Peyer's patch (tissue), 4 donors: Measurements from ENCODE around the gene PLXNA4. TPM values are rescaled to one million over a fixed set of nuclear protein-coding genes. Genes with fewer than 3 reads are reported as not detected.
"Not testable (repeated sequence)": the region's sequence is repeated elsewhere in the genome, so short reads cannot be mapped to it uniquely, and the experiment has no call there.

Experiments
- DNase-seq, 3 donors: peaks; one replicate each; pipeline ENCODE4 v3.0.0-alpha.2; 2017 to 2019
- H3K27ac ChIP-seq, 4 donors: fragments of 200-600 bp; sonication (generic); one replicate each; pipeline ENCODE4 v1.5.1; 2016 to 2019
- H3K27me3 ChIP-seq, 2 donors: fragments of 200-600 bp; sonication (generic); one replicate each; pipeline ENCODE4 v1.5.1; 2019
- H3K36me3 ChIP-seq, 3 donors: fragments of 200-600 bp; sonication (generic); one replicate each; pipeline ENCODE4 v1.5.1; 2016 to 2019
- H3K4me1 ChIP-seq, 4 donors: fragments of 200-600 bp; sonication (generic); one replicate each; pipeline ENCODE4 v1.5.1; 2016 to 2019
- H3K4me3 ChIP-seq, 4 donors: fragments of 200-600 bp; sonication (generic); 1 replicate in 3 of 4; 2 replicates in 1 of 4; pipeline ENCODE4 v1.5.1; 2016 to 2019; ENCODE audit warnings: mild to moderate bottlenecking in 1 of 4
- H3K9me3 ChIP-seq, 4 donors: fragments of 200-600 bp; sonication (generic); one replicate each; pipeline ENCODE4 v1.5.1; 2016 to 2019; ENCODE audit warnings: mild to moderate bottlenecking in 1 of 4
- CTCF ChIP-seq, 6 experiments: fragments of 450-650 bp in 4 of 6; fragments of 200-600 bp in 2 of 6; sonication (generic) in 1 of 6; IDR thresholded peaks; one replicate each; pipeline ENCODE4 v1.5.1; 2017 to 2019; ENCODE audit warnings: antibody characterized with exemption in 6 of 6, mild to moderate bottlenecking in 3 of 6, moderate library complexity in 1 of 6
- POLR2A ChIP-seq, 2 donors: fragments of 450-650 bp; IDR thresholded peaks; one replicate each; pipeline ENCODE4 v1.5.1; 2017; ENCODE audit warnings: antibody characterized with exemption in 2 of 2, mild to moderate bottlenecking in 2 of 2, moderate library complexity in 2 of 2
- total RNA-seq, 4 donors: library from RNA; depleted of rRNA; stranded (reverse); fragments of >200 nt; gene quantifications; one replicate each; pipeline ENCODE4 v1.1.0, GENCODE V29; 2016

PLXNA4 gene
- total RNA-seq, 4 donors from 2014 or later, result 1.4 to 3.8 (median 3.0) TPM

- no peak overlapping the region for H3K27ac ChIP-seq
- TF ChIP-seq CTCF (IDR thresholded peaks at IDR 0.05) (no peak), POLR2A (IDR thresholded peaks at IDR 0.05) (no peak)
- no peak overlapping the region for H3K4me3 ChIP-seq
- no peak for DNase-seq
- H3K9me3 ChIP-seq, result no peaks in the 10 kb centered on the region
- H3K4me1 ChIP-seq, result no peaks in the 10 kb centered on the region
- H3K27me3 ChIP-seq, result no peaks in the 10 kb centered on the region
- H3K36me3 ChIP-seq, result no peaks in the 10 kb centered on the region
Measured at GRCh38 chr7:132179681-132180080, 396.6 kb downstream of the PLXNA4 start.

- Histone ChIP-seq H3K9me3 (no peaks in the 10 kb centered on the region), H3K27me3 (no peaks in the 10 kb centered on the region), H3K27ac (no peak overlapping the region), H3K4me1 (no peaks in the 10 kb centered on the region), H3K4me3 (no peak overlapping the region), H3K36me3 (no peaks in the 10 kb centered on the region)
- DNase-seq, result no peak
- TF ChIP-seq POLR2A (IDR thresholded peaks at IDR 0.05) (no peak), CTCF (IDR thresholded peaks at IDR 0.05) (no peak)
Measured at GRCh38 chr7:132179080-132179430, 397.2 kb downstream of the PLXNA4 start.

GRCh38 chr7:132178402-132179079 is 397.7 kb downstream of the PLXNA4 start:
- not testable (repeated sequence) for H3K27ac ChIP-seq, H3K9me3 ChIP-seq, DNase-seq, H3K4me1 ChIP-seq, H3K4me3 ChIP-seq, H3K27me3 ChIP-seq, H3K36me3 ChIP-seq

- Histone ChIP-seq H3K9me3 (no peaks in the 10 kb centered on the region), H3K27me3 (no peaks in the 10 kb centered on the region), H3K4me3 (no peak overlapping the region), H3K36me3 (no peaks in the 10 kb centered on the region), H3K4me1 (no peaks in the 10 kb centered on the region), H3K27ac (no peak overlapping the region)
- no peak for TF ChIP-seq CTCF (IDR thresholded peaks at IDR 0.05)
- TF ChIP-seq POLR2A (IDR thresholded peaks at IDR 0.05), result no peak
- no peak for DNase-seq
Measured at GRCh38 chr7:132177708-132178401, 398.4 kb downstream of the PLXNA4 start.

- H3K36me3 ChIP-seq, result no peaks in the 10 kb centered on the region
- H3K4me1 ChIP-seq, result no peaks in the 10 kb centered on the region
- H3K9me3 ChIP-seq, result no peaks in the 10 kb centered on the region
- TF ChIP-seq POLR2A (IDR thresholded peaks at IDR 0.05), result no peak
- TF ChIP-seq CTCF (IDR thresholded peaks at IDR 0.05), result no peak
- DNase-seq, result no peak
- H3K27ac ChIP-seq, result no peak overlapping the region
- H3K4me3 ChIP-seq, result no peak overlapping the region
- H3K27me3 ChIP-seq, result no peaks in the 10 kb centered on the region
Measured at GRCh38 chr7:132176719-132177118, 399.6 kb downstream of the PLXNA4 start.

- Histone ChIP-seq H3K9me3 (no peaks in the 10 kb centered on the region), H3K27me3 (no peaks in the 10 kb centered on the region), H3K4me1 (no peaks in the 10 kb centered on the region), H3K27ac (no peak overlapping the region), H3K4me3 (no peak overlapping the region), H3K36me3 (no peaks in the 10 kb centered on the region)
- TF ChIP-seq POLR2A (IDR thresholded peaks at IDR 0.05) (no peak), CTCF (IDR thresholded peaks at IDR 0.05) (no peak)
- no peak for DNase-seq
Measured at GRCh38 chr7:132171130-132171576, 405.1 kb downstream of the PLXNA4 start.
